ENCODE results near the gene CAMK2G.

- TF ChIP-seq PATZ1 (CRISPR knock-in tag; IDR thresholded peaks at IDR 0.05; ENCODE audit: borderline replicate concordance) (no peak), TSHZ2 (CRISPR knock-in tag; IDR thresholded peaks at IDR 0.05) (no peak), ZFP3 (CRISPR knock-in tag; IDR thresholded peaks at IDR 0.05) (no peak), CREB5 (CRISPR knock-in tag; IDR thresholded peaks at IDR 0.05; ENCODE audit: low read depth) (no peak), TOX (CRISPR knock-in tag; IDR thresholded peaks at IDR 0.05; ENCODE audit: borderline replicate concordance) (no peak), RARB (CRISPR knock-in tag; IDR thresholded peaks at IDR 0.05) (no peak), ESRRG (CRISPR knock-in tag; IDR thresholded peaks at IDR 0.05) (no peak), ZFP30 (CRISPR knock-in tag; IDR thresholded peaks at IDR 0.05) (no peak), ARNTL (CRISPR knock-in tag; IDR thresholded peaks at IDR 0.05; ENCODE audit: borderline replicate concordance, low read depth) (no peak), CSRNP3 (CRISPR knock-in tag; IDR thresholded peaks at IDR 0.05) (no peak), BACH2 (CRISPR knock-in tag; IDR thresholded peaks at IDR 0.05; ENCODE audit: borderline replicate concordance) (no peak), SNAI2 (CRISPR knock-in tag; IDR thresholded peaks at IDR 0.05) (no peak), POU6F1 (CRISPR knock-in tag; IDR thresholded peaks at IDR 0.05; ENCODE audit: borderline replicate concordance, low read depth) (no peak), ZNF565 (CRISPR knock-in tag; conservative IDR thresholded peaks at IDR 0.05; ENCODE audit: low read depth) (no peak)
Observed at GRCh38 chr10:73848821-73849489, 25.4 kb downstream of the CAMK2G start.
